OCI-LY7 (cell line): ENCODE measurements around the gene NFATC1. TPM values are rescaled to one million over a fixed set of nuclear protein-coding genes. Genes with fewer than 3 reads are reported as not detected.

Source experiments
- BruUV-seq: library from RNA; stranded (reverse); fragments of 400-500 nt; replicated peaks from 2 replicates; lab custom pipeline; 2021; lab: Mats Ljungman, UMichigan
- CTCF ChIA-PET: fragments of 300-600 bp; sonication (Branson Sonifier 250); formaldehyde crosslinking; loops from one replicate; lab custom pipeline; 2022; ENCODE audit warnings: antibody characterized with exemption; ENCODE audit not compliant: unreplicated experiment; lab: Charles Lee
- POLR2A ChIA-PET: fragments of 300-600 bp; sonication (Branson Sonifier 250); formaldehyde crosslinking; loops from one replicate; lab custom pipeline; 2022; ENCODE audit warnings: antibody characterized with exemption; lab: Charles Lee
- DNase-seq: peaks from one replicate; pipeline ENCODE4 v3.0.0-alpha.2; 2015; ENCODE audit warnings: low spot score
- H2AFZ ChIP-seq: fragments of 200-600 bp; sonication (generic), shearing (Covaris generic); 2 replicates; pipeline ENCODE4 v1.6.1; 2014; ENCODE audit warnings: mild to moderate bottlenecking, antibody characterized with exemption, low read length, moderate library complexity
- H3K27ac ChIP-seq: fragments of 200-600 bp; sonication (generic); 2 replicates; pipeline ENCODE4 v1.5.1; 2014; ENCODE audit warnings: mixed run types, low read depth, mild to moderate bottlenecking, moderate library complexity, low read length, inconsistent platforms; ENCODE audit not compliant: poor library complexity, severe bottlenecking
- H3K36me3 ChIP-seq: fragments of 200-600 bp; sonication (generic); 2 replicates; pipeline ENCODE4 v1.6.1; 2014; ENCODE audit warnings: mild to moderate bottlenecking, antibody characterized with exemption, low read length, moderate library complexity, mixed read lengths; ENCODE audit not compliant: insufficient read depth
- H3K4me1 ChIP-seq: fragments of 200-600 bp; sonication (generic); 2 replicates; pipeline ENCODE4 v1.5.1; 2014; ENCODE audit warnings: mild to moderate bottlenecking, low read length; ENCODE audit not compliant: insufficient read depth, poor library complexity, severe bottlenecking
- H3K4me2 ChIP-seq: fragments of 200-600 bp; sonication (generic); 2 replicates; pipeline ENCODE4 v1.6.1; 2014; ENCODE audit warnings: mild to moderate bottlenecking, low read length
- H3K4me3 ChIP-seq: fragments of 200-600 bp; sonication (generic); 2 replicates; pipeline ENCODE4 v1.5.1; 2014; ENCODE audit warnings: mild to moderate bottlenecking, low read depth, low read length; ENCODE audit not compliant: poor library complexity, severe bottlenecking
- H3K79me2 ChIP-seq: fragments of 200-600 bp; sonication (generic); 2 replicates; pipeline ENCODE4 v1.6.1; 2016; ENCODE audit warnings: low read depth, mild to moderate bottlenecking, low read length, moderate library complexity, mixed read lengths; ENCODE audit not compliant: insufficient read depth
- H3K9me2 ChIP-seq: fragments of 200-600 bp; sonication (generic); 2 replicates; pipeline ENCODE4 v1.6.1; 2016; ENCODE audit warnings: mild to moderate bottlenecking, low read length, mixed read lengths; ENCODE audit not compliant: insufficient read depth
- H3K9me3 ChIP-seq: fragments of 200-600 bp; sonication (generic); 2 replicates; pipeline ENCODE4 v1.6.1; 2014; ENCODE audit warnings: mild to moderate bottlenecking, mixed run types, low read length, mixed read lengths
- H4K20me1 ChIP-seq: fragments of 200-600 bp; sonication (generic); 2 replicates; pipeline ENCODE4 v1.6.1; 2014; ENCODE audit warnings: mild to moderate bottlenecking, antibody characterized with exemption, low read length, moderate library complexity, mixed read lengths; ENCODE audit not compliant: insufficient read depth
- CTCF ChIP-seq: fragments of 200-600 bp; sonication (generic); conservative IDR thresholded peaks from 2 replicates; pipeline ENCODE4 v1.5.1; 2014; ENCODE audit warnings: mild to moderate bottlenecking, antibody characterized with exemption, low read length, moderate library complexity, mixed read lengths
- EZH2phosphoT487 ChIP-seq: fragments of 200-600 bp; sonication (generic); IDR thresholded peaks from 2 replicates; pipeline ENCODE4 v1.6.1; 2018; ENCODE audit warnings: low read depth, borderline replicate concordance, mild to moderate bottlenecking, mixed run types, antibody characterized with exemption, low read length, moderate library complexity, mixed read lengths
- intact Hi-C: fragments of 100-400 bp; cut with micrococcal nuclease; formaldehyde crosslinking; loops from one replicate; pipeline ENCODE4 v1.10.0; 2022; ENCODE audit not compliant: unreplicated experiment
- total RNA-seq, 2 experiments: library from RNA; depleted of rRNA in 1 of 2; stranded (reverse); fragments of >200 nt in 1 of 2; shearing (Covaris generic) in 1 of 2; gene quantifications; 2 replicates each; pipeline ENCODE4 v1.2.3, GENCODE V29; 2014 to 2022

The NFATC1 gene
- total RNA-seq, 2 experiments from 2014 or later, result 23.6 to 50.4 TPM

GRCh38 chr18:79511271-79511670, 115.5 kb downstream of the NFATC1 start:
- Histone ChIP-seq H3K9me3 (no peaks in the 10 kb centered on the region), H2AFZ (no peak overlapping the region), H3K27ac (no peak overlapping the region), H4K20me1 (no peaks in the 10 kb centered on the region), H3K4me3 (no peak overlapping the region), H3K9me2 (no peaks in the 10 kb centered on the region), H3K4me1 (peaks cover 29% of the 10 kb centered on the region), H3K4me2 (no peak overlapping the region), H3K36me3 (peaks cover 16% of the 10 kb centered on the region), H3K79me2 (no peaks in the 10 kb centered on the region)
- DNase-seq, result no peak
- POLR2A ChIA-PET, result no interaction called here
- CTCF ChIA-PET, result interaction anchor here (0.6 kb wide), 1 partner anchor 760 kb away, joined by 3 read pairs; no protein-coding TSS in a partner anchor
- intact Hi-C loops, result no loop called here
- TF ChIP-seq EZH2phosphoT487 (no peak), CTCF (no peak)
- no TSS peak for BruUV-seq

DNA sequence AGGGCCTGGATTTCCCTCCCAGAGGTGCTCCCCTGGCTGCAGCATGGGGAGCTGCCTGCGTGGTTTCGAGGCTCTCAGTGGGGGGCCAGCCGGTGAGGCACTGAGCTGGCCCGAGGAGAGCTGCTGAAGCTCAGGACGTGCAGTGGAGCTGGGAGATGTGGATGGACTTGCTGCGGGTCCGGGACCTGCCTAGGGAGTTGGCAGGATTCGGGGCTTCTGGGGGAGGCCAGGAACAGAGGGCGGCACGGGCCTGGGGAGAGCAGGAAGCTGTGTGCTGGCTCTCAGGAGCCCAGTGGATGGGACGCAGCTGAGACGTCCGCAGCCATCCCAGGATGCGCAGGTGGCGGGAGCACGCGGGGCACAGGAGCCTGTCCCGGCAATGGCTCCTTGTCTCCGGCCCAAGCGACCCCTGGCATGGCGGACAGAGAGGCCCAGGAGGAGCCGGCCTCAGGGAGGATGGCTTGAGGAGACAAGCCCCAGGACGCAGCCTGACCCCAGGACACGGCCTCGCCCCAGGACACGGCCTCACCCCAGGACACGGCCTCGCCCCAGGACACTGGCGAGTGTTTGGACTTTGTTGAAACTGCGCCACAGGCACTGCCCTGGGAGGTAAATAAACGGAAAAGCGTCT, 116.1 kb downstream of the NFATC1 start:
- no TSS peak for BruUV-seq
- H3K4me1 ChIP-seq, result peaks cover 34% of the 10 kb centered on the region
- H3K36me3 ChIP-seq, result peaks cover 16% of the 10 kb centered on the region
- no peak overlapping the region for H3K4me2 ChIP-seq
- no peaks in the 10 kb centered on the region for H3K79me2 ChIP-seq
- POLR2A ChIA-PET, result no interaction called here
- CTCF ChIA-PET, result interaction anchor here (0.6 kb wide), 1 partner anchor 761 kb away, joined by 3 read pairs; no protein-coding TSS in a partner anchor
- no peak for DNase-seq
- H2AFZ ChIP-seq, result no peak overlapping the region
- H3K9me3 ChIP-seq, result no peaks in the 10 kb centered on the region
- intact Hi-C loops, result no loop called here
- H3K9me2 ChIP-seq, result no peaks in the 10 kb centered on the region
- H3K27ac ChIP-seq, result no peak overlapping the region
- H4K20me1 ChIP-seq, result no peaks in the 10 kb centered on the region
- TF ChIP-seq CTCF (no peak), EZH2phosphoT487 (no peak)
- no peak overlapping the region for H3K4me3 ChIP-seq
